Thoracic aorta (tissue), 2 donors: ENCODE measurements around the gene PARVB. TPM values are rescaled to one million over a fixed set of nuclear protein-coding genes. Genes with fewer than 3 reads are reported as not detected.

Experiments
- ATAC-seq: fragments of 150-250 bp; one replicate; pipeline ENCODE4 v1.8.0; 2017; ENCODE audit warnings: low read depth; ENCODE audit not compliant: insufficient number of reproducible peaks, low FRiP score
- DNase-seq: peaks from one replicate; pipeline ENCODE4 v3.0.0-alpha.2; 2020; ENCODE audit warnings: low spot score
- H3K27ac ChIP-seq, 2 donors: fragments of 200-600 bp; sonication (generic); 1 replicate in 1 of 2; 2 replicates in 1 of 2; pipeline ENCODE4 v1.5.1; 2016; ENCODE audit warnings: mild to moderate bottlenecking in 2 of 2, moderate library complexity in 2 of 2
- H3K27me3 ChIP-seq: fragments of 200-600 bp; sonication (generic); replicated peaks from 2 replicates; pipeline ENCODE4 v1.6.0; 2016; ENCODE audit warnings: mild to moderate bottlenecking; ENCODE audit not compliant: insufficient read depth
- H3K36me3 ChIP-seq: fragments of 200-600 bp; sonication (generic); one replicate; pipeline ENCODE4 v1.5.1; 2016
- H3K4me1 ChIP-seq, 2 donors: fragments of 200-600 bp; sonication (generic); 1 replicate in 1 of 2; 2 replicates in 1 of 2; pipeline versions ENCODE4 v1.5.1 to v1.6.0; 2016; ENCODE audit warnings: low read depth in 2 of 2, mild to moderate bottlenecking in 1 of 2; ENCODE audit not compliant: control insufficient read depth in 1 of 2
- H3K4me3 ChIP-seq: fragments of 200-600 bp; sonication (generic); 2 replicates; pipeline ENCODE4 v1.5.1; 2016; ENCODE audit warnings: mild to moderate bottlenecking
- H3K9me3 ChIP-seq: fragments of 200-600 bp; sonication (generic); 2 replicates; pipeline ENCODE4 v1.5.1; 2016
- CTCF ChIP-seq: fragments of 200-600 bp; sonication (generic); IDR thresholded peaks from one replicate; pipeline ENCODE4 v1.5.1; 2019; ENCODE audit warnings: antibody characterized with exemption
- total RNA-seq, 2 donors: library from RNA; depleted of rRNA; stranded (reverse); fragments of >200 nt; gene quantifications; one replicate each; pipeline versions ENCODE4 v1.1.0 to v1.2.3, GENCODE V29; 2016

Gene PARVB
- total RNA-seq, 2 donors from 2014 or later, result 15.3 to 17.2 TPM

GRCh38 chr22:44075670-44076069 lies 51.6 kb downstream of the PARVB start:
- TF ChIP-seq CTCF, result no peak
- H3K9me3 ChIP-seq, result no peaks in the 10 kb centered on the region
- no peak overlapping the region for H3K4me3 ChIP-seq
- no peaks in the 10 kb centered on the region for H3K4me1 ChIP-seq
- no peak for ATAC-seq
- DNase-seq, result no peak
- H3K27ac ChIP-seq, result no peak overlapping the region
- no peaks in the 10 kb centered on the region for H3K36me3 ChIP-seq
- H3K27me3 ChIP-seq, result no peaks in the 10 kb centered on the region

- Histone ChIP-seq H3K27me3 (no peaks in the 10 kb centered on the region), H3K4me1 (peaks cover 0 to 6% of the 10 kb centered on the region in 2 donors), H3K4me3 (no peak overlapping the region), H3K9me3 (no peaks in the 10 kb centered on the region), H3K36me3 (no peaks in the 10 kb centered on the region), H3K27ac (no peak overlapping the region)
- ATAC-seq, result no peak
- no peak for DNase-seq
- no peak for TF ChIP-seq CTCF
Measured at GRCh38 chr22:44076825-44077224, 52.7 kb downstream of the PARVB start.

- Histone ChIP-seq H3K27ac (no peak overlapping the region), H3K9me3 (no peaks in the 10 kb centered on the region), H3K4me1 (peaks cover 0 to 6% of the 10 kb centered on the region in 2 donors), H3K27me3 (no peaks in the 10 kb centered on the region), H3K36me3 (no peaks in the 10 kb centered on the region), H3K4me3 (peak overlapping the region; percentile 56)
- peak; percentile 85 for TF ChIP-seq CTCF
- DNase-seq (peak; percentile 38), ATAC-seq (no peak)
Measured at GRCh38 chr22:44080936-44081861, 57.1 kb downstream of the PARVB start.

- H3K4me3 ChIP-seq, result no peak overlapping the region
- TF ChIP-seq CTCF, result no peak
- H3K36me3 ChIP-seq, result no peaks in the 10 kb centered on the region
- no peaks in the 10 kb centered on the region for H3K9me3 ChIP-seq
- no peak for DNase-seq
- no peak for ATAC-seq
- no peak overlapping the region for H3K27ac ChIP-seq
- no peaks in the 10 kb centered on the region for H3K27me3 ChIP-seq
- H3K4me1 ChIP-seq, result peaks cover 0 to 17% of the 10 kb centered on the region in 2 donors
Measured at GRCh38 chr22:44082801-44083200, 58.7 kb downstream of the PARVB start.

- no peak for TF ChIP-seq CTCF
- Histone ChIP-seq H3K27me3 (no peaks in the 10 kb centered on the region), H3K4me3 (no peak overlapping the region), H3K4me1 (peaks cover 3 to 23% of the 10 kb centered on the region in 2 donors), H3K27ac (no peak overlapping the region), H3K9me3 (no peaks in the 10 kb centered on the region), H3K36me3 (no peaks in the 10 kb centered on the region)
- ATAC-seq (no peak), DNase-seq (no peak)
Measured at GRCh38 chr22:44084044-44084772, 60.1 kb downstream of the PARVB start.
